PFSK-1 (cell line): ENCODE results near the gene ADCY2.

Source experiments
- FOXP2 ChIP-seq: optimal IDR thresholded peaks from 2 replicates; pipeline ENCODE3; 2011; ENCODE audit warnings: borderline replicate concordance, control low read depth, inconsistent platforms; ENCODE audit not compliant: insufficient read depth; ENCODE audit errors: extremely low read length, extremely low read depth
- POLR2AphosphoS5 ChIP-seq: IDR thresholded peaks from 2 replicates; pipeline ENCODE4 v1.6.1; 2012; ENCODE audit warnings: low read depth, mild to moderate bottlenecking, control low read depth, low read length, moderate library complexity
- SIN3A ChIP-seq: IDR thresholded peaks from 2 replicates; pipeline ENCODE4 v1.6.1; 2012; ENCODE audit warnings: mild to moderate bottlenecking, low read length, moderate library complexity, borderline replicate concordance; ENCODE audit not compliant: insufficient read depth
- TAF1 ChIP-seq: IDR thresholded peaks from 2 replicates; pipeline ENCODE4 v1.6.1; 2012; ENCODE audit warnings: low read length, control low read depth, borderline replicate concordance; ENCODE audit not compliant: insufficient read depth
- TF ChIP-seq, protein P1 (sequence below), 2 experiments: IDR thresholded peaks; 2 replicates each; pipeline versions ENCODE4 v1.6.1 to v1.8.0; 2011 to 2012; ENCODE audit warnings: low read depth in 2 of 2, low read length in 2 of 2, control low read depth in 1 of 2, inconsistent platforms in 1 of 2, mild to moderate bottlenecking in 1 of 2, moderate library complexity in 1 of 2; ENCODE audit not compliant: insufficient read depth in 1 of 2

DNA sequence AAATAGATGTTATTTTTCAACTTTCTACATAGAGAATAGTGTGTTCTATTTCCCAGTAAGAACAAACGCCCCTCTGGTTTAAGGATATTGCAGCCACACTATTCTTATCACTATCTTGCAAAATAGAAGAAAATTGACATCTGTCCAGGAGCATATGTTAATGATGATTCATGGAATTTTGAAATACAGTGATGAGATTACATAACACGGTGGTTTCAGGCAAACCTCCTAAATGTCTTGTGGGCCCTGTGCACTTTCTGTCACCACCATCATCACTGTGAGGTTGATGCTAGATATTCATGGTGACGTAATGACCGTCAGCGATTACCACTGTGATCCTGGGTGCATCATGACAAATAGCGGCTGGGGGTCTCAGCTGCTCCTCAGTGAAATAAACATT is 406.9 kb downstream of the ADCY2 start:
- TF ChIP-seq, protein P1, sequence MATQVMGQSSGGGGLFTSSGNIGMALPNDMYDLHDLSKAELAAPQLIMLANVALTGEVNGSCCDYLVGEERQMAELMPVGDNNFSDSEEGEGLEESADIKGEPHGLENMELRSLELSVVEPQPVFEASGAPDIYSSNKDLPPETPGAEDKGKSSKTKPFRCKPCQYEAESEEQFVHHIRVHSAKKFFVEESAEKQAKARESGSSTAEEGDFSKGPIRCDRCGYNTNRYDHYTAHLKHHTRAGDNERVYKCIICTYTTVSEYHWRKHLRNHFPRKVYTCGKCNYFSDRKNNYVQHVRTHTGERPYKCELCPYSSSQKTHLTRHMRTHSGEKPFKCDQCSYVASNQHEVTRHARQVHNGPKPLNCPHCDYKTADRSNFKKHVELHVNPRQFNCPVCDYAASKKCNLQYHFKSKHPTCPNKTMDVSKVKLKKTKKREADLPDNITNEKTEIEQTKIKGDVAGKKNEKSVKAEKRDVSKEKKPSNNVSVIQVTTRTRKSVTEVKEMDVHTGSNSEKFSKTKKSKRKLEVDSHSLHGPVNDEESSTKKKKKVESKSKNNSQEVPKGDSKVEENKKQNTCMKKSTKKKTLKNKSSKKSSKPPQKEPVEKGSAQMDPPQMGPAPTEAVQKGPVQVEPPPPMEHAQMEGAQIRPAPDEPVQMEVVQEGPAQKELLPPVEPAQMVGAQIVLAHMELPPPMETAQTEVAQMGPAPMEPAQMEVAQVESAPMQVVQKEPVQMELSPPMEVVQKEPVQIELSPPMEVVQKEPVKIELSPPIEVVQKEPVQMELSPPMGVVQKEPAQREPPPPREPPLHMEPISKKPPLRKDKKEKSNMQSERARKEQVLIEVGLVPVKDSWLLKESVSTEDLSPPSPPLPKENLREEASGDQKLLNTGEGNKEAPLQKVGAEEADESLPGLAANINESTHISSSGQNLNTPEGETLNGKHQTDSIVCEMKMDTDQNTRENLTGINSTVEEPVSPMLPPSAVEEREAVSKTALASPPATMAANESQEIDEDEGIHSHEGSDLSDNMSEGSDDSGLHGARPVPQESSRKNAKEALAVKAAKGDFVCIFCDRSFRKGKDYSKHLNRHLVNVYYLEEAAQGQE (IDR thresholded peaks at IDR 0.05; ENCODE audit: insufficient read depth in 1 of 2, low read depth in 2 of 2, low read length in 2 of 2), result no peak
- TF ChIP-seq POLR2AphosphoS5, result no peak
- TF ChIP-seq TAF1, result no peak
- no peak for TF ChIP-seq SIN3A
- TF ChIP-seq FOXP2, result no peak
